Measurements from ENCODE around the gene TNS3.
A peak's percentile ranks its signal among the peaks of the same experiment; 100 is the strongest.

The TNS3 gene

GRCh38 chr7:47581804-47582763, at the start of gene TNS3:
TSS of gene TNS3 (minus strand) at chr7:47582111. CDS start at chr7:47439636, 142,475 bp downstream.
- ATAC-seq (replicated peaks; ENCODE audit: extremely low read depth, poor library complexity, severe bottlenecking) (no peak), DNase-seq (ENCODE audit: low spot score in 2 of 2) (no peak)
- H3K4me3 Mint-ChIP-seq: peak within 1 kb of the TSS; percentile 16
- peaks cover 2% of the 10 kb centered on the region for H3K36me3 Mint-ChIP-seq (ENCODE audit: insufficient read depth)
- no peak within 1 kb of the TSS for H3K27ac Mint-ChIP-seq (ENCODE audit: low read depth)
- no peaks in the 10 kb centered on the region for H3K4me1 Mint-ChIP-seq
- peaks cover 3% of the 10 kb centered on the region for H3K9me3 Mint-ChIP-seq
- peaks cover 28% of the 10 kb centered on the region for H3K27me3 Mint-ChIP-seq

GRCh38 chr7:47631711-47632110, 49.8 kb upstream of the TNS3 start:
- H3K27ac Mint-ChIP-seq (ENCODE audit: low read depth): no peak overlapping the region
- ATAC-seq (replicated peaks; ENCODE audit: extremely low read depth, poor library complexity, severe bottlenecking): no peak
- H3K4me1 Mint-ChIP-seq: no peaks in the 10 kb centered on the region
- DNase-seq (ENCODE audit: low spot score in 2 of 2): no peak
- no peak overlapping the region for H3K4me3 Mint-ChIP-seq
- H3K27me3 Mint-ChIP-seq: no peaks in the 10 kb centered on the region
- H3K9me3 Mint-ChIP-seq: no peaks in the 10 kb centered on the region
- no peaks in the 10 kb centered on the region for H3K36me3 Mint-ChIP-seq (ENCODE audit: insufficient read depth)

GRCh38 chr7:47627580-47628283, 45.8 kb upstream of the TNS3 start:
- H3K4me3 Mint-ChIP-seq: no peak overlapping the region
- DNase-seq (ENCODE audit: low spot score in 2 of 2): no peak
- H3K27me3 Mint-ChIP-seq: no peaks in the 10 kb centered on the region
- H3K4me1 Mint-ChIP-seq: no peaks in the 10 kb centered on the region
- ATAC-seq (replicated peaks; ENCODE audit: extremely low read depth, poor library complexity, severe bottlenecking): no peak
- H3K9me3 Mint-ChIP-seq: no peaks in the 10 kb centered on the region
- no peak overlapping the region for H3K27ac Mint-ChIP-seq (ENCODE audit: low read depth)
- H3K36me3 Mint-ChIP-seq (ENCODE audit: insufficient read depth): no peaks in the 10 kb centered on the region

GRCh38 chr7:47625861-47626715, 44.2 kb upstream of the TNS3 start:
- no peaks in the 10 kb centered on the region for H3K36me3 Mint-ChIP-seq (ENCODE audit: insufficient read depth)
- no peak for ATAC-seq (replicated peaks; ENCODE audit: extremely low read depth, poor library complexity, severe bottlenecking)
- no peak overlapping the region for H3K4me3 Mint-ChIP-seq
- no peaks in the 10 kb centered on the region for H3K27me3 Mint-ChIP-seq
- no peaks in the 10 kb centered on the region for H3K4me1 Mint-ChIP-seq
- H3K9me3 Mint-ChIP-seq: no peaks in the 10 kb centered on the region
- DNase-seq (ENCODE audit: low spot score in 2 of 2): no peak
- no peak overlapping the region for H3K27ac Mint-ChIP-seq (ENCODE audit: low read depth)

GRCh38 chr7:47624689-47625088, 42.8 kb upstream of the TNS3 start:
- Mint-ChIP-seq H3K27me3 (no peaks in the 10 kb centered on the region), H3K36me3 (ENCODE audit: insufficient read depth) (no peaks in the 10 kb centered on the region), H3K9me3 (no peaks in the 10 kb centered on the region), H3K27ac (ENCODE audit: low read depth) (no peak overlapping the region), H3K4me3 (no peak overlapping the region), H3K4me1 (no peaks in the 10 kb centered on the region)
- ATAC-seq (replicated peaks; ENCODE audit: extremely low read depth, poor library complexity, severe bottlenecking) (no peak), DNase-seq (ENCODE audit: low spot score in 2 of 2) (no peak)

GRCh38 chr7:47622946-47623640, 41.2 kb upstream of the TNS3 start:
- H3K27ac Mint-ChIP-seq (ENCODE audit: low read depth): no peak overlapping the region
- H3K36me3 Mint-ChIP-seq (ENCODE audit: insufficient read depth): no peaks in the 10 kb centered on the region
- no peaks in the 10 kb centered on the region for H3K27me3 Mint-ChIP-seq
- ATAC-seq (replicated peaks; ENCODE audit: extremely low read depth, poor library complexity, severe bottlenecking) (no peak), DNase-seq (ENCODE audit: low spot score in 2 of 2) (no peak)
- no peaks in the 10 kb centered on the region for H3K4me1 Mint-ChIP-seq
- H3K4me3 Mint-ChIP-seq: no peak overlapping the region
- H3K9me3 Mint-ChIP-seq: no peaks in the 10 kb centered on the region

GRCh38 chr7:47622586-47622945, 40.7 kb upstream of the TNS3 start:
- no peaks in the 10 kb centered on the region for H3K27me3 Mint-ChIP-seq
- ATAC-seq (replicated peaks; ENCODE audit: extremely low read depth, poor library complexity, severe bottlenecking): no peak
- H3K36me3 Mint-ChIP-seq (ENCODE audit: insufficient read depth): no peaks in the 10 kb centered on the region
- H3K9me3 Mint-ChIP-seq: peaks cover 5% of the 10 kb centered on the region
- no peak overlapping the region for H3K27ac Mint-ChIP-seq (ENCODE audit: low read depth)
- H3K4me3 Mint-ChIP-seq: no peak overlapping the region
- H3K4me1 Mint-ChIP-seq: no peaks in the 10 kb centered on the region
- no peak for DNase-seq (ENCODE audit: low spot score in 2 of 2)

- H3K36me3 Mint-ChIP-seq (ENCODE audit: insufficient read depth): no peaks in the 10 kb centered on the region
- no peaks in the 10 kb centered on the region for H3K27me3 Mint-ChIP-seq
- no peak overlapping the region for H3K27ac Mint-ChIP-seq (ENCODE audit: low read depth)
- no peak overlapping the region for H3K4me3 Mint-ChIP-seq
- DNase-seq (ENCODE audit: low spot score in 2 of 2) (no peak), ATAC-seq (replicated peaks; ENCODE audit: extremely low read depth, poor library complexity, severe bottlenecking) (no peak)
- no peaks in the 10 kb centered on the region for H3K4me1 Mint-ChIP-seq
- peaks cover 5% of the 10 kb centered on the region for H3K9me3 Mint-ChIP-seq
Measured at GRCh38 chr7:47621979-47622561, 40.2 kb upstream of the TNS3 start.

GRCh38 chr7:47621347-47621746, 39.4 kb upstream of the TNS3 start:
- H3K4me3 Mint-ChIP-seq: no peak overlapping the region
- no peaks in the 10 kb centered on the region for H3K27me3 Mint-ChIP-seq
- ATAC-seq (replicated peaks; ENCODE audit: extremely low read depth, poor library complexity, severe bottlenecking) (no peak), DNase-seq (ENCODE audit: low spot score in 2 of 2) (no peak)
- peaks cover 5% of the 10 kb centered on the region for H3K9me3 Mint-ChIP-seq
- H3K4me1 Mint-ChIP-seq: no peaks in the 10 kb centered on the region
- H3K36me3 Mint-ChIP-seq (ENCODE audit: insufficient read depth): no peaks in the 10 kb centered on the region
- H3K27ac Mint-ChIP-seq (ENCODE audit: low read depth): no peak overlapping the region

- ATAC-seq (replicated peaks; ENCODE audit: extremely low read depth, poor library complexity, severe bottlenecking) (no peak), DNase-seq (ENCODE audit: low spot score in 2 of 2) (no peak)
- no peak overlapping the region for H3K27ac Mint-ChIP-seq (ENCODE audit: low read depth)
- no peaks in the 10 kb centered on the region for H3K36me3 Mint-ChIP-seq (ENCODE audit: insufficient read depth)
- H3K9me3 Mint-ChIP-seq: peaks cover 5% of the 10 kb centered on the region
- no peaks in the 10 kb centered on the region for H3K27me3 Mint-ChIP-seq
- H3K4me3 Mint-ChIP-seq: no peak overlapping the region
- H3K4me1 Mint-ChIP-seq: no peaks in the 10 kb centered on the region
Measured at GRCh38 chr7:47619806-47620205, 37.9 kb upstream of the TNS3 start.

- H3K36me3 Mint-ChIP-seq (ENCODE audit: insufficient read depth): no peaks in the 10 kb centered on the region
- H3K27me3 Mint-ChIP-seq: no peaks in the 10 kb centered on the region
- no peak for ATAC-seq (replicated peaks; ENCODE audit: extremely low read depth, poor library complexity, severe bottlenecking)
- DNase-seq (ENCODE audit: low spot score in 2 of 2): no peak
- H3K9me3 Mint-ChIP-seq: peaks cover 5% of the 10 kb centered on the region
- H3K4me1 Mint-ChIP-seq: no peaks in the 10 kb centered on the region
- no peak overlapping the region for H3K4me3 Mint-ChIP-seq
- H3K27ac Mint-ChIP-seq (ENCODE audit: low read depth): no peak overlapping the region
Measured at GRCh38 chr7:47617131-47617530, 35.2 kb upstream of the TNS3 start.

GRCh38 chr7:47614450-47614849, 32.5 kb upstream of the TNS3 start:
- DNase-seq (ENCODE audit: low spot score in 2 of 2) (no peak), ATAC-seq (replicated peaks; ENCODE audit: extremely low read depth, poor library complexity, severe bottlenecking) (no peak)
- H3K36me3 Mint-ChIP-seq (ENCODE audit: insufficient read depth): no peaks in the 10 kb centered on the region
- H3K27me3 Mint-ChIP-seq: no peaks in the 10 kb centered on the region
- H3K27ac Mint-ChIP-seq (ENCODE audit: low read depth): no peak overlapping the region
- H3K4me3 Mint-ChIP-seq: no peak overlapping the region
- peaks cover 5% of the 10 kb centered on the region for H3K9me3 Mint-ChIP-seq
- H3K4me1 Mint-ChIP-seq: no peaks in the 10 kb centered on the region

Data from central memory CD8-positive, alpha-beta T cell (primary cell).